Colon (tissue), 2 donors: ENCODE measurements around the gene TMEM109.

Experiments
- FAIRE-seq: peaks from 2 replicates; lab custom pipeline; 2012; peaks lifted over from hg19 to GRCh38; lab: Jason Lieb, UNC
- donor health status: control.
- donor health status: control.

TMEM109 gene

GRCh38 chr11:60942970-60943565, 29.1 kb downstream of the TMEM109 start:
- FAIRE-seq = no peak

DNA sequence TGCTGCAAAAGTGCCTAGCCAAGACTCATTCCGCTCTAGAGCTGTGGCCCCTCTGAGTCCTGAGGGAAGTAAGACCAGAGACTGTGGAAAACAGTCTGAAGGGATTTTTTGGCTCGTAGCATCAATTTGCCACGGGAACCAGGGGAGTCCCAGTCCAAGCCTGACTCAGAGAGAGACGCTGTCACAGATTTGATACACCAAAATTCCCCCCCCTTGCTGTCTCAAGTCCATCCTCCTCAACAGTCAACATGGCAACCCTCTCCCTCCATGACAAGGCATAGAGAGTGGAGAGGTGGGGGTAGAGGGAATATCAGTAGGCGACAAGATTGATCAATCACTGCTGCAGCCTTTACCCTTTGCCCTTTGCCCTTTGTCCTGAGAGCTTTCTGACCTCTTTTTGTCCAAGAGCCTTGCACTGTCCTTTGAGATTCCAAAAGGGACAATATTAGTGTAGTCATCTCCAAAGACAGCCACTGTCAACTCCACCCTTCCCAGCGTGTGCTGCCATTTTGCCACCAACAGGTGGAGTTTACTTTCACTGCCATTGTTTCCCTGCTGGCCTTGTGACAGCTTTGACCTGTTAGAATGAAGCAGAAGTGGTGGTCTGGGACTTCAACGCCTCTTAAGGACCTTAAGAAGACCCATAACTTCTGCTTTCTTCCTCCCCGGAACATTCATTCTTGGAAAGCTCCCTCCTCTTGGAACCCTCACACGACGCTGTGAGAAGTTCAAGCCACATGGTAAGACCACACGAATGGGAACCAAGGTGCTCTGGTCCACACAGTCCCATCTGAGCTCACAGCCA, 30.7 kb downstream of the TMEM109 start:
- FAIRE-seq = no peak

DNA sequence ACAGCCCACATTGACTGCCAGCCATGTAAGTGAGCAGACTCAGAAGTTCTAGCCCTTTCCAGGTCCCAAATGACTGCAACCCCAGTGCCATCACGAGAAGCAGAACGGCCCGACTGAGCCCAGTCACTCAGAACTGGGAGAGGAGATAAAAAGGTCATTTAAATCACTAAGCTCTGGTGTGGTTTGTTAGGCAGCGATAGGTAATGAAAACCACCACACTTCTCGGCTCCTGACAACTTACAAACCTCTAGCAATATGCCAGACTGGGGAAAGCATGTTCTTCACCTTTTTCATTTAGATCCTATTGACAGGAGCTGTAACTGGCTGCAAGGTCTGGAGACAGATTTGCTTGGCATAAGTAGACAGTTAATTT, 31.3 kb downstream of the TMEM109 start:
- no peak for FAIRE-seq

- FAIRE-seq = no peak
Observed at GRCh38 chr11:60946601-60947264, 32.8 kb downstream of the TMEM109 start.

- no peak for FAIRE-seq
Observed at GRCh38 chr11:60947700-60948099, 33.7 kb downstream of the TMEM109 start.

- FAIRE-seq = no peak
Observed at GRCh38 chr11:60948250-60948649, 34.3 kb downstream of the TMEM109 start.

DNA sequence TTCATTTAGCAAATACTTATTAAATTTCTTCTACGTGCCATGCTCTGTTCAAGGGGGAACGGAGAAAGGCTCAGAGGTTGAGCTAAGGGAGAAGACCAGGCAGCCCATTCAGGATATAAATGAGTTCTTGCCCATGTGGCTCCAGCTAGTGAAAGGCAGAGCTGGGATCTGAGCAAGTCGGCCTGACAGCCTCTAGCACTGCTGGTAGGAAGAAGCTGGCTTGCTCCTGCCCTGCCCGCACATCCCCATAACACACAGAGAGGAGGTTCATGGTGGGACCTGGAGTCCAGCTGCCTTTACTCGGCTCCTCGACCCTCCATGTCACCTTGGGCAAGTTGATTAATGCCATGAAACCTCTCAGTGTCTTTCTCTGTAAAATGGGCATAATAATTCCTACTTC, 36.1 kb downstream of the TMEM109 start:
- no peak for FAIRE-seq

GRCh38 chr11:60950933-60951605, 37.1 kb downstream of the TMEM109 start:
- no peak for FAIRE-seq

GRCh38 chr11:60951606-60951903, 37.6 kb downstream of the TMEM109 start:
- FAIRE-seq = no peak

DNA sequence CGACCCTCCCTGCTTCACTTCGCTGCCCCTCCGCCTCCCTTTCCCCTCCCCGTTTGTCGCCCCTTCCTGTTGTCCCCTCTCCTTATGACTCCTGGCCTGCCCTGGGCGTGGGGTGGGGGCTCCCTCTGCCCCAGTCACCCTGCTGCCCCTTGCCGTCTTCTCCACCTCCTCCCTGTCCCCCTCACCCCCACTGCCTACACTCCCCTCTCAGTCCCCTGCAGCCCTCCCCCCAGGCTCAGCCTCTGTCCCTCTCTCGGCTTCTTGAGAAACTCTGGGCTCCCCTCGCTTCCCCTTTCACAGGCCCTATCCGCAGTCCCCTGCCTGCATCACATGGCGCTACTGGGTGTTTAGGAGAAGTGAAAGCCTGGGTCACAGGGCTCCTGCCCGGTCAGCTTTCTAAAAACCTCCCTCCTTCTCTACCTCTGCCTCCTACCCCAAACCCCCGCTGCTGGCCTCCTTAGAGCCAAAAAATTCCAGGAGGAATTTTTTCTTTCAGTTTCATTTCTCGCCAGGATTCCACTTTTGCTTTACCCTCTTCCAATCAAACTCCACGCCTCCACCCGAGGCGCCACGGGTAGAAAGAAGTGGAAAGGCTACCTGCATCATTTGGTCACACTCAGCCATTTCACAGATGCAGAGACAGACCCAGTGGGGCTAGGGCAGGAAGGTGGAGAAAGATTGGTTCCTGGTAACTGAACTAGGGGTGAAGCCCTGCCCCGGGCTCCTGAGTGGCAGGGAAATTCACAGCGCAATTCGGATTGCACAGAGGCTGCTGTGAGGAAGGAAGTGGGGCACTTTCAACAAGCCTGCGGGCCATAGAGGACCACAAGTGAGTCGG, 38.2 kb downstream of the TMEM109 start, which contains the start of gene SLC15A3:
SLC15A3 (minus strand) TSS at position 273 of the 838 bp plus-strand sequence. CDS start 625 bp downstream, outside the sequence.
- FAIRE-seq = no peak

GRCh38 chr11:60952742-60953170, 38.8 kb downstream of the TMEM109 start:
- FAIRE-seq = no peak

DNA sequence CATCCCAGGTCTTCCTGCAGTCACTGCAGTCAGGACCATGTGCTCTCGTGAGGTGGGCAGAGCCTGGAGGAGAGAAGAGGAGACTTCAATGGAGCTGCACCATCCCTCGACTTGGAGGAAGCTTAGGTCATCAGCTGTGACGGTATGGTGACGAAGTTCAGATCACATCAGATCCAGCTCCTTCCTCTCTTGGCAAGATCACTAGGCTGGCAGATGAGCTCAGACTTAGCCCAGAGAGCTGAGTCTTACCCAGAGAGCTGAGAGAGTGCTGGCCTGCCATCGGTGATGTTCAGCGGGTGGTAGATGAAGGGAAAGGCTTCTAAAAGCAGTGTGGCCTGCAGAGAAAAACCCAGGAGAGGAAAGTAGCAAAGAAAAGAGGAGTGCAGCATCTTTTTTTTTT, 39.8 kb downstream of the TMEM109 start:
- no peak for FAIRE-seq

DNA sequence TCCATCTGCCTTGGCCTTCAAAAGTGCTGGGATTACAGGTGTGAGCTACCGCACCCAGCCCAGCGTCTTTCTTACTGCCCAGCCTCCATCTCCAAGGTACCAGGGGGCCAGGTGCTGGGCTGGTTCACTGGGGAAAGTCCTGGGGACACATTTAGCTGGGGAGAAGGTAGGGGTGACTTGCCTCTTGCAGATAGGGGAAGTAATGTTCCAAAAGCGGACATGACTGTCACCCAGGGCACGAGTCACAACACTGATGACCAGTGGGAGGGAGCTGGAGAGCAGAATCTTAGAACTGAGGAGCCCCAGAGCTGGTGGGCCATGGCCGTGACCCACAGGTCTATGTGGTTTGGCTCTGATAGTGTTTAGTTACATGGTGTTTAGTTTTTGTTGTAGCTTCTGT, 40.5 kb downstream of the TMEM109 start:
- no peak for FAIRE-seq

GRCh38 chr11:60955571-60955970, 41.6 kb downstream of the TMEM109 start:
- FAIRE-seq = no peak

GRCh38 chr11:60957188-60957587, 43.2 kb downstream of the TMEM109 start:
- no peak for FAIRE-seq

- FAIRE-seq = no peak
Observed at GRCh38 chr11:60959431-60959830, 45.5 kb downstream of the TMEM109 start.

DNA sequence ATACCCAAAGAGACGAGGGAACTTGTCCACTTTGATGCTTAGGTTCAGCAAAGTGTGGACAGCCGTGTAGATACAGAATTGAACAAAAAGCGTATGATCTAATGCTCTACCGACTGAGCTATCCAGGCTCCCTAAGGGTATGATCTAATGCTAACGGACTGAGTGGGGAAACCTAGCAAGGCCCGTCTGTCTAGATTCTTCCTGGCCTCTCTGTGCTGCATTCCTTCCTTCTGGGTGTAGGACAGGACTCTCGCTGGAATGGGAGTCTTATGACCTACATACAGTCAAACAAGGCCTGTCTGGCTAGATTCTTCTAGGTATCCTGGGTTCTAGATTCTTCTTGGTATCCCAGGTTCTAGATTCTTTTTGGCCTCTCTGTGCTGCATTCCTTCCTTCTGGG, 46.4 kb downstream of the TMEM109 start:
- FAIRE-seq = no peak

GRCh38 chr11:60964801-60965200, 50.8 kb downstream of the TMEM109 start:
- FAIRE-seq = no peak

DNA sequence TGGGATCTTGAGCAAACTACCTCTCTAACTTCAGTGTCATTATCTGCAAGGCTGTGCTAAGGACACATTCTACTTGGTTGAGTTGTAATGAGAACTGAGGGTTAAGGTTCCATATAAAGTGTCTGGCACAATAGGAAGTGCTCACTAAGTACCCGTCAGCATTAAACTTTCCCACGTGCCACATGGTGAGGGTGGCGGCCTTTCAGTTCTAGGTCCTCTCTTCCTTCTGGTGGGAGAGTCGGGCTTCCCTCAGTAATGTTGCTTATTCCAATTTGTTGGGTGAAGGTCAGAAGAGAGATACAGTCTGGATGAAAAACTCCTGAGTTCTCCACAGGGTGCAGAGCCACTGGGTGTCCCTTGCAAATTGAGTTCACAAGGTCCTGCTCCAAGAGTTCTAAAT, 52.9 kb downstream of the TMEM109 start:
- FAIRE-seq = no peak

DNA sequence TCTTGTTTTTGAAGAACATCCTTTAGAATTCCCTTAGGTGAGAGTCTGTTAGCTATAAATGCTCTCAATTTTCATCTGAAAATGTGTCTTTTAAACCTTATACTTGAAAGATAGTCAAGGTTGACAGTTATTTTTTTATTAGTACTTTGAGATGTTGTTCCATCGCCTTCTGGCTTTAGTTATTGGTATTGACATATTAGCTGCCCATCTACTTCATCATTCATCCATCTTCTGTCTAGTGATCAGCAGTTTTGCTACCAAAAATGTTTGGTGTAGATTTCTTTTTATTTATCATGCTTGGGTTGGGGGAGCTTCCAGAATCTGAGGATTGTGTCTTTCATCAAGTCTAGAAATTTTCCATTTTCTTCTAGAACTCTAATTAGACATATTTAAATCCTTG, 54.3 kb downstream of the TMEM109 start:
- no peak for FAIRE-seq

- no peak for FAIRE-seq
Observed at GRCh38 chr11:60970369-60970774, 56.4 kb downstream of the TMEM109 start.

DNA sequence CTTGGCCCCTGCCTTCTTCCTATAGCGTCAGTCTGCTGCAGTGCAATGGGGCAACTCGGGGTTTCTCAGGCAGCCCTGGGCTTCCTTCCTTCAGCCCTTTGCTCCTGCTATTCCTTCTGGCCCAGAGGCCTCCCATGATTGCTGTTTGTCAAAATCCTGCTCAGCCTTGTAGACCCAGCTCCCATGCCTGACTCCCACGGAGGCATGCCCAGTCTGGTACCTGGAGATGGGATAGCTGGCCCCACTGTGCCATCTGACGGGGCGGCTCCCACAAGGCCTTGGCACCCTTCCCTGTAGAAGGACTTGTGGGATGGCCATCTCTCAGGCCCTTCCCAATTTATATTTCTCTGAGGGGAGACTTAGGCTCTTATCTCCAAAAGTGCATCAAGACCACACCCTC, 56.9 kb downstream of the TMEM109 start:
- no peak for FAIRE-seq
